ENCODE results near the gene MORN2.

GRCh38 chr2:38922902-38923301 lies 47.1 kb downstream of the MORN2 start:
- TF ChIP-seq EZH2phosphoT487 (IDR thresholded peaks at IDR 0.05; ENCODE audit: insufficient read depth, low read depth) (no peak), EZH2 (IDR thresholded peaks at IDR 0.05; ENCODE audit: insufficient read depth, poor library complexity, severe bottlenecking) (no peak)

Measured in GM23248 (cell line).